Stimulated activated memory B cell treated with anti-CD40 and anti-IgM and Interleukin-4, amounts not matched to agents 10 μg/mL and 1 μg/mL and 100 μg/mL, for 72 hours (primary cell): Measurements from ENCODE around the gene MERTK.

Experiments
- ATAC-seq: fragments of 150-1000 bp; cut with Tn5 transposase; 2 replicates; pipeline ENCODE4 v1.10.0; 2021
- H3K27ac Mint-ChIP-seq: one replicate; pipeline ENCODE4 v1.8.0; 2022; ENCODE audit warnings: mild to moderate bottlenecking, mixed read lengths
- H3K27me3 Mint-ChIP-seq: one replicate; pipeline ENCODE4 v1.8.0; 2022; ENCODE audit warnings: mixed read lengths
- H3K36me3 Mint-ChIP-seq: one replicate; pipeline ENCODE4 v1.8.0; 2022; ENCODE audit warnings: mixed read lengths
- H3K4me1 Mint-ChIP-seq: one replicate; pipeline ENCODE4 v1.8.0; 2022; ENCODE audit warnings: mixed read lengths
- H3K4me3 Mint-ChIP-seq: one replicate; pipeline ENCODE4 v1.8.0; 2022; ENCODE audit warnings: mild to moderate bottlenecking, moderate library complexity, mixed read lengths
- H3K9me3 Mint-ChIP-seq: one replicate; pipeline ENCODE4 v1.8.0; 2022; ENCODE audit warnings: mixed read lengths

The MERTK gene

GRCh38 chr2:112045446-112046014 is 147.1 kb downstream of the MERTK start:
- peaks cover 10% of the 10 kb centered on the region for H3K27me3 Mint-ChIP-seq
- H3K9me3 Mint-ChIP-seq, result peaks cover 12% of the 10 kb centered on the region
- peaks cover 9% of the 10 kb centered on the region for H3K36me3 Mint-ChIP-seq
- no peak overlapping the region for H3K27ac Mint-ChIP-seq
- peaks cover 8% of the 10 kb centered on the region for H3K4me1 Mint-ChIP-seq
- H3K4me3 Mint-ChIP-seq, result no peak overlapping the region
- no peak for ATAC-seq

GRCh38 chr2:112046231-112046630 is 147.8 kb downstream of the MERTK start:
- H3K4me3 Mint-ChIP-seq, result no peak overlapping the region
- ATAC-seq, result no peak
- peaks cover 12% of the 10 kb centered on the region for H3K9me3 Mint-ChIP-seq
- peaks cover 10% of the 10 kb centered on the region for H3K27me3 Mint-ChIP-seq
- peaks cover 9% of the 10 kb centered on the region for H3K36me3 Mint-ChIP-seq
- peaks cover 8% of the 10 kb centered on the region for H3K4me1 Mint-ChIP-seq
- no peak overlapping the region for H3K27ac Mint-ChIP-seq

- no peak for ATAC-seq
- Mint-ChIP-seq H3K36me3 (peaks cover 9% of the 10 kb centered on the region), H3K4me3 (no peak overlapping the region), H3K4me1 (peaks cover 8% of the 10 kb centered on the region), H3K9me3 (peaks cover 12% of the 10 kb centered on the region), H3K27ac (no peak overlapping the region), H3K27me3 (peaks cover 10% of the 10 kb centered on the region)
Observed at GRCh38 chr2:112047537-112048235, 149.3 kb downstream of the MERTK start.

- ATAC-seq, result no peak
- Mint-ChIP-seq H3K4me1 (peaks cover 9% of the 10 kb centered on the region), H3K27me3 (peaks cover 10% of the 10 kb centered on the region), H3K27ac (no peak overlapping the region), H3K4me3 (no peak overlapping the region), H3K9me3 (peaks cover 12% of the 10 kb centered on the region), H3K36me3 (peaks cover 9% of the 10 kb centered on the region)
Observed at GRCh38 chr2:112048236-112048592, 149.8 kb downstream of the MERTK start.

GRCh38 chr2:112048887-112049286 is 150.5 kb downstream of the MERTK start:
- H3K27me3 Mint-ChIP-seq, result peaks cover 10% of the 10 kb centered on the region
- H3K36me3 Mint-ChIP-seq, result peaks cover 9% of the 10 kb centered on the region
- no peak overlapping the region for H3K27ac Mint-ChIP-seq
- no peak overlapping the region for H3K4me3 Mint-ChIP-seq
- H3K4me1 Mint-ChIP-seq, result peaks cover 16% of the 10 kb centered on the region
- peaks cover 12% of the 10 kb centered on the region for H3K9me3 Mint-ChIP-seq
- ATAC-seq, result no peak

GRCh38 chr2:112050316-112050715 is 151.9 kb downstream of the MERTK start:
- Mint-ChIP-seq H3K27me3 (peaks cover 10% of the 10 kb centered on the region), H3K4me1 (peaks cover 18% of the 10 kb centered on the region), H3K4me3 (no peak overlapping the region), H3K27ac (no peak overlapping the region), H3K36me3 (peaks cover 9% of the 10 kb centered on the region), H3K9me3 (peaks cover 8% of the 10 kb centered on the region)
- no peak for ATAC-seq

GRCh38 chr2:112053917-112054846 is 155.8 kb downstream of the MERTK start:
- Mint-ChIP-seq H3K4me1 (peaks cover 49% of the 10 kb centered on the region), H3K9me3 (no peaks in the 10 kb centered on the region), H3K27ac (peak overlapping the region; percentile 85), H3K36me3 (peaks cover 9% of the 10 kb centered on the region), H3K27me3 (no peaks in the 10 kb centered on the region), H3K4me3 (peak overlapping the region; percentile 93)
- ATAC-seq, result peak; percentile 85

GRCh38 chr2:112054847-112055729 is 156.7 kb downstream of the MERTK start, which contains the start of gene TMEM87B:
TMEM87B (plus strand) TSS chr2:112055269; CDS start chr2:112055592, 323 bp downstream.
- ATAC-seq, result peak; percentile 86
- Mint-ChIP-seq H3K4me1 (peaks cover 45% of the 10 kb centered on the region), H3K9me3 (no peaks in the 10 kb centered on the region), H3K4me3 (peak within 1 kb of the TSS; percentile 96), H3K36me3 (peaks cover 14% of the 10 kb centered on the region), H3K27ac (peak within 1 kb of the TSS; percentile 88), H3K27me3 (no peaks in the 10 kb centered on the region)

GRCh38 chr2:112055730-112056625 is 157.6 kb downstream of the MERTK start:
- Mint-ChIP-seq H3K27ac (peak overlapping the region; percentile 88), H3K36me3 (peaks cover 14% of the 10 kb centered on the region), H3K9me3 (no peaks in the 10 kb centered on the region), H3K4me1 (peaks cover 45% of the 10 kb centered on the region), H3K27me3 (no peaks in the 10 kb centered on the region), H3K4me3 (peak overlapping the region; percentile 96)
- no peak for ATAC-seq

- ATAC-seq, result no peak
- peak overlapping the region; percentile 96 for H3K4me3 Mint-ChIP-seq
- peak overlapping the region; percentile 88 for H3K27ac Mint-ChIP-seq
- no peaks in the 10 kb centered on the region for H3K9me3 Mint-ChIP-seq
- peaks cover 49% of the 10 kb centered on the region for H3K4me1 Mint-ChIP-seq
- peaks cover 20% of the 10 kb centered on the region for H3K36me3 Mint-ChIP-seq
- no peaks in the 10 kb centered on the region for H3K27me3 Mint-ChIP-seq
Observed at GRCh38 chr2:112056626-112056987, 158.2 kb downstream of the MERTK start.

- H3K27me3 Mint-ChIP-seq, result no peaks in the 10 kb centered on the region
- H3K36me3 Mint-ChIP-seq, result peaks cover 50% of the 10 kb centered on the region
- no peak overlapping the region for H3K4me3 Mint-ChIP-seq
- H3K9me3 Mint-ChIP-seq, result peaks cover 8% of the 10 kb centered on the region
- ATAC-seq, result no peak
- peaks cover 60% of the 10 kb centered on the region for H3K4me1 Mint-ChIP-seq
- no peak overlapping the region for H3K27ac Mint-ChIP-seq
Observed at GRCh38 chr2:112059671-112060070, 161.3 kb downstream of the MERTK start.

- Mint-ChIP-seq H3K27me3 (no peaks in the 10 kb centered on the region), H3K36me3 (peaks cover 64% of the 10 kb centered on the region), H3K4me1 (peaks cover 66% of the 10 kb centered on the region), H3K9me3 (peaks cover 8% of the 10 kb centered on the region), H3K4me3 (no peak overlapping the region), H3K27ac (no peak overlapping the region)
- no peak for ATAC-seq
Observed at GRCh38 chr2:112061299-112061698, 162.9 kb downstream of the MERTK start.

- Mint-ChIP-seq H3K4me1 (peaks cover 62% of the 10 kb centered on the region), H3K27me3 (no peaks in the 10 kb centered on the region), H3K9me3 (peaks cover 8% of the 10 kb centered on the region), H3K36me3 (peaks cover 68% of the 10 kb centered on the region), H3K27ac (peak overlapping the region; percentile 68), H3K4me3 (no peak overlapping the region)
- no peak for ATAC-seq
Observed at GRCh38 chr2:112061840-112062239, 163.4 kb downstream of the MERTK start.

GRCh38 chr2:112062894-112063293 is 164.5 kb downstream of the MERTK start:
- Mint-ChIP-seq H3K4me3 (no peak overlapping the region), H3K27ac (peak overlapping the region; percentile 68), H3K9me3 (peaks cover 8% of the 10 kb centered on the region), H3K4me1 (peaks cover 54% of the 10 kb centered on the region), H3K27me3 (no peaks in the 10 kb centered on the region), H3K36me3 (peaks cover 79% of the 10 kb centered on the region)
- ATAC-seq, result peak; percentile 73
